ENCODE results near the gene PDE12.
A peak's percentile ranks its signal among the peaks of the same experiment; 100 is the strongest.

The PDE12 gene

GRCh38 chr3:57569859-57570450 is 13.9 kb downstream of the PDE12 start:
- no peak overlapping the region for H3K4me3 Mint-ChIP-seq
- no peaks in the 10 kb centered on the region for H3K4me1 Mint-ChIP-seq
- CTCF ChIA-PET, result no interaction called here
- H3K27ac Mint-ChIP-seq, result no peak overlapping the region
- H3K9me3 Mint-ChIP-seq, result no peaks in the 10 kb centered on the region
- DNase-seq, result no peak
- H3K27me3 Mint-ChIP-seq, result no peaks in the 10 kb centered on the region
- peaks cover 50% of the 10 kb centered on the region for H3K36me3 Mint-ChIP-seq

- no peak overlapping the region for H3K27ac Mint-ChIP-seq
- CTCF ChIA-PET, result interaction anchor here (0.8 kb wide), 1 partner anchor 15 kb away, joined by 4 read pairs; the partner anchor contains the start of gene PDE12
Measured at GRCh38 chr3:57570878-57571277, 14.8 kb downstream of the PDE12 start.

GRCh38 chr3:57572096-57572495 is 16.0 kb downstream of the PDE12 start:
- Mint-ChIP-seq H3K4me3 (no peak overlapping the region), H3K9me3 (no peaks in the 10 kb centered on the region), H3K27ac (no peak overlapping the region), H3K27me3 (no peaks in the 10 kb centered on the region), H3K36me3 (peaks cover 51% of the 10 kb centered on the region), H3K4me1 (peaks cover 2% of the 10 kb centered on the region)
- CTCF ChIA-PET, result no interaction called here
- no peak for DNase-seq

More at GRCh38 chr3:57570878-57571277, 14.8 kb downstream of the PDE12 start:
- no peaks in the 10 kb centered on the region for H3K4me1 Mint-ChIP-seq
- H3K36me3 Mint-ChIP-seq, result peaks cover 52% of the 10 kb centered on the region
- H3K4me3 Mint-ChIP-seq, result no peak overlapping the region
- H3K9me3 Mint-ChIP-seq, result no peaks in the 10 kb centered on the region
- no peak for DNase-seq
- no peaks in the 10 kb centered on the region for H3K27me3 Mint-ChIP-seq

GRCh38 chr3:57575966-57576626 is 20.0 kb downstream of the PDE12 start:
- CTCF ChIA-PET, result no interaction called here
- H3K27me3 Mint-ChIP-seq, result no peaks in the 10 kb centered on the region
- DNase-seq, result no peak
- no peak overlapping the region for H3K27ac Mint-ChIP-seq
- no peak overlapping the region for H3K4me3 Mint-ChIP-seq
- H3K4me1 Mint-ChIP-seq, result peaks cover 4% of the 10 kb centered on the region
- no peaks in the 10 kb centered on the region for H3K9me3 Mint-ChIP-seq
- peaks cover 47% of the 10 kb centered on the region for H3K36me3 Mint-ChIP-seq

- no peak overlapping the region for H3K4me3 Mint-ChIP-seq
- H3K36me3 Mint-ChIP-seq, result peaks cover 40% of the 10 kb centered on the region
- DNase-seq, result no peak
- no peaks in the 10 kb centered on the region for H3K9me3 Mint-ChIP-seq
- H3K27ac Mint-ChIP-seq, result no peak overlapping the region
- H3K27me3 Mint-ChIP-seq, result no peaks in the 10 kb centered on the region
- peaks cover 4% of the 10 kb centered on the region for H3K4me1 Mint-ChIP-seq
- CTCF ChIA-PET, result interaction anchor here (1.2 to 1.5 kb wide), 2 partner anchors 181 to 275 kb away, joined by 3 to 4 read pairs; no protein-coding TSS in a partner anchor
Measured at GRCh38 chr3:57577801-57578200, 21.7 kb downstream of the PDE12 start.

GRCh38 chr3:57582474-57583168 is 26.5 kb downstream of the PDE12 start:
- DNase-seq, result no peak
- Mint-ChIP-seq H3K4me1 (no peaks in the 10 kb centered on the region), H3K27ac (no peak overlapping the region), H3K9me3 (no peaks in the 10 kb centered on the region), H3K4me3 (no peak overlapping the region), H3K27me3 (no peaks in the 10 kb centered on the region), H3K36me3 (peaks cover 23% of the 10 kb centered on the region)
- CTCF ChIA-PET, result no interaction called here

- H3K4me3 Mint-ChIP-seq, result no peak overlapping the region
- peaks cover 2% of the 10 kb centered on the region for H3K4me1 Mint-ChIP-seq
- no peaks in the 10 kb centered on the region for H3K9me3 Mint-ChIP-seq
- H3K27ac Mint-ChIP-seq, result no peak overlapping the region
- DNase-seq, result no peak
- H3K27me3 Mint-ChIP-seq, result no peaks in the 10 kb centered on the region
- CTCF ChIA-PET, result no interaction called here
- H3K36me3 Mint-ChIP-seq, result peaks cover 20% of the 10 kb centered on the region
Measured at GRCh38 chr3:57583544-57583943, 27.5 kb downstream of the PDE12 start.

- CTCF ChIA-PET, result interaction anchor here (0.7 to 1.0 kb wide), 2 partner anchors 9 to 417 kb away, joined by 3 read pairs; no protein-coding TSS in a partner anchor
- no peak overlapping the region for H3K27ac Mint-ChIP-seq
Measured at GRCh38 chr3:57586778-57587177, 30.7 kb downstream of the PDE12 start.

GRCh38 chr3:57587905-57588304 is 31.8 kb downstream of the PDE12 start:
- H3K27ac Mint-ChIP-seq, result no peak overlapping the region
- CTCF ChIA-PET, result no interaction called here
- no peaks in the 10 kb centered on the region for H3K9me3 Mint-ChIP-seq
- DNase-seq, result no peak
- H3K4me3 Mint-ChIP-seq, result no peak overlapping the region
- no peaks in the 10 kb centered on the region for H3K27me3 Mint-ChIP-seq
- peaks cover 11% of the 10 kb centered on the region for H3K36me3 Mint-ChIP-seq
- peaks cover 10% of the 10 kb centered on the region for H3K4me1 Mint-ChIP-seq

More at GRCh38 chr3:57586778-57587177, 30.7 kb downstream of the PDE12 start:
- Mint-ChIP-seq H3K27me3 (no peaks in the 10 kb centered on the region), H3K4me3 (no peak overlapping the region), H3K9me3 (no peaks in the 10 kb centered on the region), H3K4me1 (peaks cover 4% of the 10 kb centered on the region), H3K36me3 (peaks cover 14% of the 10 kb centered on the region)
- no peak for DNase-seq

GRCh38 chr3:57592306-57592705 is 36.2 kb downstream of the PDE12 start:
- no peak overlapping the region for H3K27ac Mint-ChIP-seq
- peaks cover 34% of the 10 kb centered on the region for H3K4me1 Mint-ChIP-seq
- no peak overlapping the region for H3K4me3 Mint-ChIP-seq
- H3K9me3 Mint-ChIP-seq, result no peaks in the 10 kb centered on the region
- no peaks in the 10 kb centered on the region for H3K27me3 Mint-ChIP-seq
- CTCF ChIA-PET, result no interaction called here
- H3K36me3 Mint-ChIP-seq, result peaks cover 20% of the 10 kb centered on the region
- DNase-seq, result no peak

GRCh38 chr3:57594144-57594543 is 38.1 kb downstream of the PDE12 start:
- H3K27ac Mint-ChIP-seq, result no peak overlapping the region
- no peak overlapping the region for H3K4me3 Mint-ChIP-seq
- DNase-seq, result no peak
- H3K4me1 Mint-ChIP-seq, result peaks cover 44% of the 10 kb centered on the region
- H3K9me3 Mint-ChIP-seq, result no peaks in the 10 kb centered on the region
- H3K36me3 Mint-ChIP-seq, result peaks cover 28% of the 10 kb centered on the region
- no peaks in the 10 kb centered on the region for H3K27me3 Mint-ChIP-seq
- CTCF ChIA-PET, result no interaction called here

GRCh38 chr3:57594576-57594975 is 38.5 kb downstream of the PDE12 start:
- DNase-seq, result no peak
- Mint-ChIP-seq H3K27ac (no peak overlapping the region), H3K4me1 (peaks cover 49% of the 10 kb centered on the region), H3K4me3 (peak overlapping the region; percentile 98), H3K27me3 (no peaks in the 10 kb centered on the region), H3K36me3 (peaks cover 28% of the 10 kb centered on the region), H3K9me3 (no peaks in the 10 kb centered on the region)
- CTCF ChIA-PET, result no interaction called here

GRCh38 chr3:57596495-57597126 is 40.5 kb downstream of the PDE12 start:
- Mint-ChIP-seq H3K4me3 (peak overlapping the region; percentile 98), H3K27ac (peak overlapping the region; percentile 100), H3K36me3 (peaks cover 27% of the 10 kb centered on the region), H3K27me3 (no peaks in the 10 kb centered on the region), H3K9me3 (no peaks in the 10 kb centered on the region), H3K4me1 (peaks cover 50% of the 10 kb centered on the region)
- CTCF ChIA-PET, result interaction anchor here (0.6 to 1.1 kb wide), 5 partner anchors 10 to 260 kb away, joined by 3 to 5 read pairs (median 3); no protein-coding TSS in a partner anchor
- peak; percentile 80 for DNase-seq

All from activated naive CD4-positive, alpha-beta T cell treated with anti-CD3 and anti-CD28 coated beads, Interleukin-2, amount 10 ng/mL, durations not matched to agents 7 days and 5 days (primary cell).